Left forelimb (tissue), 1 donor: ENCODE data around the gene TIMM17A.
"Not testable (repeated sequence)": the region's sequence is repeated elsewhere in the genome, so short reads cannot be mapped to it uniquely, and the experiment has no call there.

Experiments
- DNase-seq: peaks from one replicate; pipeline ENCODE4 v3.0.0-alpha.2; 2018; ENCODE audit warnings: low spot score

Gene TIMM17A

DNA sequence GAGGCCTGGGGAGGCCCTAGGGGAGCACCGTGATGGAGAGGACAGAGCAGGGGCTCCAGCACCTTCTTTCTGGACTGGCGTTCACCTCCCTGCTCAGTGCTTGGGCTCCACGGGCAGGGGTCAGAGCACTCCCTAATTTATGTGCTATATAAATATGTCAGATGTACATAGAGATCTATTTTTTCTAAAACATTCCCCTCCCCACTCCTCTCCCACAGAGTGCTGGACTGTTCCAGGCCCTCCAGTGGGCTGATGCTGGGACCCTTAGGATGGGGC lies 60.3 kb downstream of the TIMM17A start:
- DNase-seq, result no peak

DNA sequence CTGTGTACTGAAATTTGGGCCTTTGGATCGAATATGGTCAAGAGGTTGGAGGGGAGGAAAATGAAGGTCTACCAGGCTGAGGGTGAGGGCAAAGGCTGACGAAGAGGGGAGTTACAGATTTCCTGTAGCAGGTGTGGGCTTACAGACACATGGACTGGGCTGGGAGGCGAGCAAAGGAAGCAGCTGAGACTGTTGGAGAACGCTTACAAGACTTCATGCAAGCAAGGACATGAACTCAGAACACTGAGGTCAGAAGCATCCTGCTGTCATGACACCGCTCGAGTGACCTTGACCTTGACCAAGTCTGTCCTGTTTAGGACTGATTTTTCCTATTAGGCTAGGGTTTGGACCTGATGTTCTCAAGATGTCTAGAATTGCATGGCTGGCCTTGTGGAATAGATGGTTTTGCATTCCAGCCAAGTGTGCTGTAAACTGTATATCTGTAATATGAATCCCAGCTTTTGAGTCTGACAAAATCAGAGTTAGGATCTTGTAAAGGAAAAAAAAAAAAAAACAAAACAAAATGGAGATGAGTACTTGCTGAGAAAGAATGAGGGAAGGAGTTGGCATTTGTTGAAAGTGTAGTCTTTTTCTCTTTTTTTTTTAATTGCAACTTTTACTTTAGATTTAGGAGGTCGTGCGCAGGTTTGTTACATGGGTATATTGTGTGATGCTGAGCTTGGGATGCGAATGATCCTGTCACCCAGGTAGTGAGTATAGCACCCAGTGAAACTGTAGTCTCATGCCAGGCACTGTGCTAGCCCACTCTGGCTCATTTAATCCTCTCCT lies 60.9 kb downstream of the TIMM17A start:
- DNase-seq, result no peak

- no peak for DNase-seq
These were observed 61.8 kb downstream of the TIMM17A start for GRCh38 chr1:202016811-202017748.

- DNase-seq, result no peak
These were observed 62.6 kb downstream of the TIMM17A start for GRCh38 chr1:202017749-202018467.

DNA sequence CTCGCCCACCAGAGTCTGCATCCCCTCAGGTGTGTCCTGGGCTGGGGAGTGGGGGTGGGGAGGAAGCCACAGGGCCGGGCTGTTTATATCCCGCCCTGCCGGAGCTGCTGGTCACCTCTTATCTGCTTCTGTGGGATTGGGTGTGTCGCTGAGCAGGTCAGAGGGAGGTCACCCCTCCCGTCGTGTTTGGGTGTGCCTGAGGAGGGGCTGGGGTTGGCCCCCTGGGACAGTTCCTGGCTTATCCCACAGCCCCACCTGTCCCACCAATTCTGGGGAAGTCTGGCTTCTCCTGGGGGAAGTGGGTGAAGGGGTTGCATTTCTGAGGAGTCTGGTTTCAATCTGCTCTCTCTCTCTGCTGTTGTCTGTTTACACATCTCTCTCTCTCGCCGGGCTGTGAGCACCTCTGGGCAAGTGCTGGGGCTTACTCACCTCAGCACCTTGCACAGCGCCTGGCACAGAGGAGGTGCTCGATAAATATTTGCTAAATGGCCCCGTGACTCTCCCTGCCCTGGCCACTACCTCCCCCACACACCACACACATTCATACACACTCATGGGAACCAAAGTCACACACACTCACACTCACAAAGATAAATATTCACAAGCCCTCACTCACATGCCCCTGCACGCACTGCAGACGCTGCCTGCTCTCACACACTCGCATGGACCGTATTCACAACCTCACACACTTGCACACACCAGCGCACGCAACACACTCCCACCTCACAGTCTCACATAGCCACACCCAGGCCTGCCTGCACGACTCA lies 63.3 kb downstream of the TIMM17A start:
- DNase-seq, result no peak

DNA sequence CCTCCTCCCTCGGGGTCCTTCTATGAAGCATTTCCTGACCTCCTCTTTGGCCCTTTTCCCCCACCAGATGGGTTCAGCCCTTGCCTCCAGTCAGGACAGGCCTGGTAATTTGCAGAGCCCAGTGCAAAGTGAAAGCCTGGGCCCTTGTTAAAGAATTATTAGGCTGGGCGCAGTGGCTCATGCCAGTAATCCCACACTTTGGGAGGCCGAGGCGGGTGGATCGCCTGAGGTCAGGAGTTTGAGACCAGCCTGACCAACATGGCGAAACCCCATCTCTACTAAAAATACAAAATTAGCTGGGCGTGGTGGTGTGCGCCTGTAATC lies 63.9 kb downstream of the TIMM17A start:
- not testable (repeated sequence) for DNase-seq
